Gastrocnemius medialis (tissue), 4 donors: Measurements from ENCODE around the gene CNFN.

Source experiments
- CTCF ChIP-seq, 5 experiments: fragments of 450-650 bp in 3 of 5; fragments of 200-600 bp in 2 of 5; sonication (generic) in 2 of 5; IDR thresholded peaks in 4 of 5; conservative IDR thresholded peaks in 1 of 5; 1 replicate in 4 of 5; 2 replicates in 1 of 5; pipeline ENCODE4 v1.5.1; 2016 to 2019; ENCODE audit warnings: antibody characterized with exemption in 5 of 5, mild to moderate bottlenecking in 3 of 5, moderate library complexity in 3 of 5
- POLR2A ChIP-seq, 2 donors: fragments of 450-650 bp; IDR thresholded peaks; one replicate each; pipeline ENCODE4 v1.6.1; 2017; ENCODE audit warnings: antibody characterized with exemption in 2 of 2, mild to moderate bottlenecking in 2 of 2, moderate library complexity in 2 of 2

GRCh38 chr19:42351079-42351735 lies 38.9 kb downstream of the CNFN start:
- no peak for TF ChIP-seq CTCF (IDR thresholded peaks at IDR 0.05 in 4 of 5, conservative IDR thresholded peaks at IDR 0.05 in 1 of 5)
- TF ChIP-seq POLR2A (IDR thresholded peaks at IDR 0.05) = no peak
